Neural progenitor cell (in vitro differentiated cells): Measurements from ENCODE around the gene PRKCB. TPM values are rescaled to one million over a fixed set of nuclear protein-coding genes. Genes with fewer than 3 reads are reported as not detected.

Experiments used
- DNase-seq: peaks from one replicate; pipeline ENCODE4 v3.0.0-alpha.2; 2016; ENCODE audit warnings: low spot score
- H2AFZ ChIP-seq: fragments of 200-600 bp; sonication (generic); replicated peaks from 2 replicates; pipeline ENCODE4 v1.6.1; 2016; ENCODE audit warnings: antibody characterized with exemption
- H3F3A ChIP-seq: fragments of 200-600 bp; sonication (generic); 2 replicates; pipeline ENCODE4 v1.6.1; 2016; ENCODE audit warnings: antibody characterized with exemption, low read depth
- H3K27ac ChIP-seq: fragments of 200-600 bp; sonication (generic); 2 replicates; pipeline ENCODE4 v1.5.1; 2016; ENCODE audit warnings: mild to moderate bottlenecking
- H3K27me3 ChIP-seq: fragments of 200-600 bp; sonication (generic); 2 replicates; pipeline ENCODE4 v1.6.1; 2016; ENCODE audit warnings: mild to moderate bottlenecking, moderate library complexity
- H3K36me3 ChIP-seq: fragments of 200-600 bp; sonication (generic); 2 replicates; pipeline ENCODE4 v1.5.1; 2016
- H3K4me1 ChIP-seq: fragments of 200-600 bp; sonication (generic); 2 replicates; pipeline ENCODE4 v1.6.1; 2016; ENCODE audit warnings: mixed run types
- H3K4me2 ChIP-seq: fragments of 200-600 bp; sonication (generic); 2 replicates; pipeline ENCODE4 v1.6.1; 2016
- H3K4me3 ChIP-seq: fragments of 200-600 bp; sonication (generic); 2 replicates; pipeline ENCODE4 v1.5.1; 2016
- H3K79me2 ChIP-seq: fragments of 200-600 bp; sonication (generic); 2 replicates; pipeline ENCODE4 v1.6.1; 2016; ENCODE audit warnings: low read depth
- H3K9ac ChIP-seq: fragments of 200-600 bp; sonication (generic); 2 replicates; pipeline ENCODE4 v1.6.1; 2016
- H3K9me3 ChIP-seq: fragments of 200-600 bp; sonication (generic); 2 replicates; pipeline ENCODE4 v1.5.1; 2016; ENCODE audit warnings: low read depth
- H4K20me1 ChIP-seq: fragments of 200-600 bp; sonication (generic); 2 replicates; pipeline ENCODE4 v1.6.1; 2016; ENCODE audit warnings: low read depth
- H3K27ac Mint-ChIP-seq: 3 replicates; pipeline ENCODE4 v1.8.0; 2021; ENCODE audit warnings: mixed read lengths
- H3K27me3 Mint-ChIP-seq: 2 replicates; pipeline ENCODE4 v1.8.0; 2022; ENCODE audit warnings: low read depth, mild to moderate bottlenecking, inconsistent platforms, moderate library complexity, mixed read lengths; ENCODE audit not compliant: insufficient read depth
- H3K36me3 Mint-ChIP-seq: 3 replicates; pipeline ENCODE4 v1.8.0; 2021; ENCODE audit warnings: mixed read lengths
- H3K4me1 Mint-ChIP-seq: 3 replicates; pipeline ENCODE4 v1.8.0; 2021; ENCODE audit warnings: mixed read lengths
- H3K4me3 Mint-ChIP-seq: 3 replicates; pipeline ENCODE4 v1.8.0; 2021; ENCODE audit warnings: mild to moderate bottlenecking, moderate library complexity, mixed read lengths
- H3K9me3 Mint-ChIP-seq: 3 replicates; pipeline ENCODE4 v1.8.0; 2020; ENCODE audit warnings: mixed read lengths
- CTCF ChIP-seq: fragments of 200-600 bp; sonication (generic); IDR thresholded peaks from 2 replicates; pipeline ENCODE4 v1.5.1; 2017; ENCODE audit warnings: antibody characterized with exemption, mild to moderate bottlenecking
- EZH2 ChIP-seq: fragments of 200-600 bp; sonication (generic); IDR thresholded peaks from 2 replicates; pipeline ENCODE4 v1.6.1; 2017; ENCODE audit warnings: antibody characterized with exemption, mild to moderate bottlenecking, moderate library complexity
- EZH2phosphoT487 ChIP-seq: fragments of 200-600 bp; sonication (generic); IDR thresholded peaks from 2 replicates; pipeline ENCODE4 v1.6.1; 2017; ENCODE audit warnings: antibody characterized with exemption
- total RNA-seq: library from RNA; depleted of rRNA; stranded (reverse); fragments of >200 nt; gene quantifications from 2 replicates; pipeline ENCODE4 v1.2.3, GENCODE V29; 2015; ENCODE audit warnings: low replicate concordance

The PRKCB gene
- total RNA-seq, 1 donor from 2014 or later: 9.5 TPM

DNA sequence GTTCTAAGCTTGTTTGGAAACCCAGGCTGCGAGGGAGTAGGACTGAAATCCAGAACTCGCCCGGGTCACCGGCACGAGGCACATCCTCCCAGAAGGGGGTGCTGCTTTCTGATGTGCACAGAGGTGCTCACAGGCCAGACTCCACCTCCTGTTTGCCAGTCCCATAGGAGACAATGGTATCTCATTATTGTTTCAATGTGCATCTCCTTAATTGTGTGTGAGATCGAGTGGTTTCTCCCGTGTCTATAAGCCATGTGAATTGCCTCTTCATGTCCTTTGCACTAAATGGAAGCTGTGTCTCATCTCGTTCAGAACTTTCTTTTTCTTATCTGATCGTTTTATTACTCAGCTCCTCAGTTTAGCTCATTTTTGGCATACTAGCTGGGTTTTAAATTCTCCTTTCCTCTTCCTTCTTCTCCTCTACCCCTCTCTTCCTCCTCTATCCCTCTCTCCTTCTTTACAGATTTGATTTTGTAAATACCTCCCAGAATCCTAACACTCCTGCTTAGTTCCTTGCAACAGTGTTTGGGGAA lies 32.1 kb upstream of the PRKCB start:
- H3K4me1 Mint-ChIP-seq: no peaks in the 10 kb centered on the region
- no peak overlapping the region for H3K9ac ChIP-seq
- H3K4me3 ChIP-seq: no peak overlapping the region
- H3F3A ChIP-seq: no peaks in the 10 kb centered on the region
- H3K4me2 ChIP-seq: no peak overlapping the region
- H3K4me1 ChIP-seq: no peaks in the 10 kb centered on the region
- no peak overlapping the region for H3K27ac Mint-ChIP-seq
- no peak for TF ChIP-seq EZH2
- TF ChIP-seq CTCF: peak; percentile 70
- H3K9me3 Mint-ChIP-seq: no peaks in the 10 kb centered on the region
- H3K36me3 ChIP-seq: no peaks in the 10 kb centered on the region
- no peak overlapping the region for H3K27ac ChIP-seq
- peak; percentile 81 for DNase-seq
- H3K27me3 ChIP-seq: no peaks in the 10 kb centered on the region
- no peaks in the 10 kb centered on the region for H3K9me3 ChIP-seq
- peak overlapping the region; percentile 38 for H2AFZ ChIP-seq
- no peaks in the 10 kb centered on the region for H4K20me1 ChIP-seq
- H3K27me3 Mint-ChIP-seq: peaks cover 2% of the 10 kb centered on the region
- H3K36me3 Mint-ChIP-seq: no peaks in the 10 kb centered on the region
- no peak overlapping the region for H3K4me3 Mint-ChIP-seq
- H3K79me2 ChIP-seq: no peaks in the 10 kb centered on the region

DNA sequence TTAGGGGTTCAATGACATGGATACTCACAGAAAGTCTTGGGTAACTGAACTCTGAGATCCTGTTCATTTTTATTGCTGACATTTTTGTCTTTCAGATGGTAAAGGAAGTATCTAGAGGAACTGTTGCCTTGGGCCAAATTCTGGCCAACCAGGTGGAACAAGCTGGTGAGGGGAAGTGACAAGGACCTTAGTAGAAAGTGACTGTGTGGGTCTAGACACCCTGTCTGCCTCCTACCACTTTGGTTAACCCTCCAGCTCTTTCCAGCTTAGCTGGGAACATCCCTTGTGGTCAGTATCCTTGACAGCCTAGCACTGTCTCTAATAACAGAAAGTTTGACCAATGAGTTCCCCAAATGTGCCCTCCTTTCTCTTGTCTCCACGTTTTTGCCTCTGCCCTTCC lies 28.8 kb upstream of the PRKCB start:
- TF ChIP-seq CTCF: no peak
- no peak for TF ChIP-seq EZH2phosphoT487
- no peaks in the 10 kb centered on the region for H3K36me3 Mint-ChIP-seq
- Histone ChIP-seq H3K9ac (no peak overlapping the region), H3K36me3 (no peaks in the 10 kb centered on the region), H3K79me2 (no peaks in the 10 kb centered on the region), H3K4me3 (no peak overlapping the region), H3K4me2 (no peak overlapping the region), H3K27me3 (peaks cover 6% of the 10 kb centered on the region), H3F3A (no peaks in the 10 kb centered on the region), H3K27ac (no peak overlapping the region), H3K9me3 (no peaks in the 10 kb centered on the region), H4K20me1 (no peaks in the 10 kb centered on the region), H2AFZ (no peak overlapping the region), H3K4me1 (no peaks in the 10 kb centered on the region)
- H3K27ac Mint-ChIP-seq: no peak overlapping the region
- no peaks in the 10 kb centered on the region for H3K4me1 Mint-ChIP-seq
- H3K27me3 Mint-ChIP-seq: peaks cover 9% of the 10 kb centered on the region
- DNase-seq: no peak
- no peaks in the 10 kb centered on the region for H3K9me3 Mint-ChIP-seq
- no peak overlapping the region for H3K4me3 Mint-ChIP-seq

GRCh38 chr16:23821467-23821866 lies 14.3 kb upstream of the PRKCB start:
- peaks cover 6% of the 10 kb centered on the region for H3K27me3 Mint-ChIP-seq

More at GRCh38 chr16:23821467-23821866, 14.3 kb upstream of the PRKCB start:
- Mint-ChIP-seq H3K36me3 (no peaks in the 10 kb centered on the region), H3K27ac (no peak overlapping the region), H3K4me3 (no peak overlapping the region), H3K9me3 (peaks cover 4% of the 10 kb centered on the region), H3K4me1 (peaks cover 7% of the 10 kb centered on the region)
- Histone ChIP-seq H3K27ac (no peak overlapping the region), H3K9me3 (no peaks in the 10 kb centered on the region), H3K4me1 (peaks cover 6% of the 10 kb centered on the region), H3F3A (peaks cover 5% of the 10 kb centered on the region), H3K9ac (no peak overlapping the region), H4K20me1 (no peaks in the 10 kb centered on the region), H3K4me3 (no peak overlapping the region), H3K4me2 (no peak overlapping the region), H3K27me3 (peaks cover 23% of the 10 kb centered on the region), H2AFZ (no peak overlapping the region), H3K79me2 (no peaks in the 10 kb centered on the region), H3K36me3 (no peaks in the 10 kb centered on the region)
- no peak for DNase-seq
- TF ChIP-seq CTCF: no peak
- no peak for TF ChIP-seq EZH2phosphoT487
- no peak for TF ChIP-seq EZH2
